Measurements from ENCODE around the gene SAMM50.
A peak's percentile ranks its signal among the peaks of the same experiment; 100 is the strongest.

SAMM50 gene

GRCh38 chr22:43991316-43992020 is 36.2 kb downstream of the SAMM50 start:
- no peak overlapping the region for H3K4me3 ChIP-seq (ENCODE audit: low read length)
- no peak overlapping the region for H3K27ac ChIP-seq (ENCODE audit: low read depth, low read length)
- no peaks in the 10 kb centered on the region for H3K4me1 ChIP-seq (ENCODE audit: control insufficient read depth, insufficient read depth, low read length)
- no peak overlapping the region for H3K9ac ChIP-seq (ENCODE audit: low read length)
- H3K36me3 ChIP-seq (ENCODE audit: control insufficient read depth, insufficient read depth, low read length): peaks cover 26% of the 10 kb centered on the region
- no peaks in the 10 kb centered on the region for H3K27me3 ChIP-seq (ENCODE audit: control insufficient read depth, insufficient read depth, low read length)

- peaks cover 30% of the 10 kb centered on the region for H3K36me3 ChIP-seq (ENCODE audit: control insufficient read depth, insufficient read depth, low read length)
Observed at GRCh38 chr22:43992331-43992821, 37.1 kb downstream of the SAMM50 start.

GRCh38 chr22:43993072-43993760 is 38.0 kb downstream of the SAMM50 start:
- H3K9ac ChIP-seq (ENCODE audit: low read length): no peak overlapping the region
- no peaks in the 10 kb centered on the region for H3K27me3 ChIP-seq (ENCODE audit: control insufficient read depth, insufficient read depth, low read length)
- H3K4me3 ChIP-seq (ENCODE audit: low read length): no peak overlapping the region
- H3K36me3 ChIP-seq (ENCODE audit: control insufficient read depth, insufficient read depth, low read length): peaks cover 30% of the 10 kb centered on the region
- H3K27ac ChIP-seq (ENCODE audit: low read depth, low read length): no peak overlapping the region
- no peaks in the 10 kb centered on the region for H3K4me1 ChIP-seq (ENCODE audit: control insufficient read depth, insufficient read depth, low read length)

More at GRCh38 chr22:43992331-43992821, 37.1 kb downstream of the SAMM50 start:
- Histone ChIP-seq H3K4me3 (ENCODE audit: low read length) (no peak overlapping the region), H3K9ac (ENCODE audit: low read length) (no peak overlapping the region), H3K27me3 (ENCODE audit: control insufficient read depth, insufficient read depth, low read length) (no peaks in the 10 kb centered on the region), H3K4me1 (ENCODE audit: control insufficient read depth, insufficient read depth, low read length) (no peaks in the 10 kb centered on the region), H3K27ac (ENCODE audit: low read depth, low read length) (no peak overlapping the region)

GRCh38 chr22:43994006-43994405 is 38.8 kb downstream of the SAMM50 start:
- H3K9ac ChIP-seq (ENCODE audit: low read length): no peak overlapping the region
- H3K27me3 ChIP-seq (ENCODE audit: control insufficient read depth, insufficient read depth, low read length): no peaks in the 10 kb centered on the region
- no peaks in the 10 kb centered on the region for H3K4me1 ChIP-seq (ENCODE audit: control insufficient read depth, insufficient read depth, low read length)
- no peak overlapping the region for H3K4me3 ChIP-seq (ENCODE audit: low read length)
- peaks cover 31% of the 10 kb centered on the region for H3K36me3 ChIP-seq (ENCODE audit: control insufficient read depth, insufficient read depth, low read length)
- H3K27ac ChIP-seq (ENCODE audit: low read depth, low read length): no peak overlapping the region

- Histone ChIP-seq H3K9ac (ENCODE audit: low read length) (no peak overlapping the region), H3K4me1 (ENCODE audit: control insufficient read depth, insufficient read depth, low read length) (no peaks in the 10 kb centered on the region), H3K27ac (ENCODE audit: low read depth, low read length) (no peak overlapping the region), H3K4me3 (ENCODE audit: low read length) (no peak overlapping the region), H3K27me3 (ENCODE audit: control insufficient read depth, insufficient read depth, low read length) (no peaks in the 10 kb centered on the region), H3K36me3 (ENCODE audit: control insufficient read depth, insufficient read depth, low read length) (peaks cover 29% of the 10 kb centered on the region)
Observed at GRCh38 chr22:43994416-43994815, 39.2 kb downstream of the SAMM50 start.

GRCh38 chr22:43995057-43995685 is 39.9 kb downstream of the SAMM50 start:
- Histone ChIP-seq H3K27ac (ENCODE audit: low read depth, low read length) (no peak overlapping the region), H3K27me3 (ENCODE audit: control insufficient read depth, insufficient read depth, low read length) (no peaks in the 10 kb centered on the region), H3K4me1 (ENCODE audit: control insufficient read depth, insufficient read depth, low read length) (no peaks in the 10 kb centered on the region), H3K36me3 (ENCODE audit: control insufficient read depth, insufficient read depth, low read length) (peaks cover 29% of the 10 kb centered on the region), H3K9ac (ENCODE audit: low read length) (no peak overlapping the region), H3K4me3 (ENCODE audit: low read length) (no peak overlapping the region)

GRCh38 chr22:43995798-43996169 is 40.5 kb downstream of the SAMM50 start:
- Histone ChIP-seq H3K9ac (ENCODE audit: low read length) (no peak overlapping the region), H3K4me1 (ENCODE audit: control insufficient read depth, insufficient read depth, low read length) (no peaks in the 10 kb centered on the region), H3K36me3 (ENCODE audit: control insufficient read depth, insufficient read depth, low read length) (peaks cover 29% of the 10 kb centered on the region), H3K27ac (ENCODE audit: low read depth, low read length) (no peak overlapping the region), H3K27me3 (ENCODE audit: control insufficient read depth, insufficient read depth, low read length) (no peaks in the 10 kb centered on the region), H3K4me3 (ENCODE audit: low read length) (peak overlapping the region; percentile 38)

- Histone ChIP-seq H3K27me3 (ENCODE audit: control insufficient read depth, insufficient read depth, low read length) (no peaks in the 10 kb centered on the region), H3K36me3 (ENCODE audit: control insufficient read depth, insufficient read depth, low read length) (peaks cover 29% of the 10 kb centered on the region), H3K4me3 (ENCODE audit: low read length) (peak overlapping the region; percentile 38), H3K9ac (ENCODE audit: low read length) (no peak overlapping the region), H3K4me1 (ENCODE audit: control insufficient read depth, insufficient read depth, low read length) (no peaks in the 10 kb centered on the region), H3K27ac (ENCODE audit: low read depth, low read length) (no peak overlapping the region)
Observed at GRCh38 chr22:43996170-43996980, 41.1 kb downstream of the SAMM50 start.

GRCh38 chr22:43996981-43997265 is 41.7 kb downstream of the SAMM50 start:
- Histone ChIP-seq H3K4me1 (ENCODE audit: control insufficient read depth, insufficient read depth, low read length) (no peaks in the 10 kb centered on the region), H3K9ac (ENCODE audit: low read length) (no peak overlapping the region), H3K36me3 (ENCODE audit: control insufficient read depth, insufficient read depth, low read length) (peaks cover 25% of the 10 kb centered on the region)

GRCh38 chr22:43998679-43999264 is 43.5 kb downstream of the SAMM50 start:
- Histone ChIP-seq H3K36me3 (ENCODE audit: control insufficient read depth, insufficient read depth, low read length) (peaks cover 16% of the 10 kb centered on the region), H3K9ac (ENCODE audit: low read length) (no peak overlapping the region), H3K4me1 (ENCODE audit: control insufficient read depth, insufficient read depth, low read length) (no peaks in the 10 kb centered on the region), H3K27me3 (ENCODE audit: control insufficient read depth, insufficient read depth, low read length) (no peaks in the 10 kb centered on the region), H3K27ac (ENCODE audit: low read depth, low read length) (no peak overlapping the region), H3K4me3 (ENCODE audit: low read length) (no peak overlapping the region)

More at GRCh38 chr22:43996981-43997265, 41.7 kb downstream of the SAMM50 start:
- Histone ChIP-seq H3K4me3 (ENCODE audit: low read length) (no peak overlapping the region), H3K27ac (ENCODE audit: low read depth, low read length) (no peak overlapping the region), H3K27me3 (ENCODE audit: control insufficient read depth, insufficient read depth, low read length) (no peaks in the 10 kb centered on the region)

- H3K36me3 ChIP-seq (ENCODE audit: control insufficient read depth, insufficient read depth, low read length): peaks cover 12% of the 10 kb centered on the region
Observed at GRCh38 chr22:43999378-43999777, 44.1 kb downstream of the SAMM50 start.

GRCh38 chr22:44000123-44000522 is 44.9 kb downstream of the SAMM50 start:
- H3K27me3 ChIP-seq (ENCODE audit: control insufficient read depth, insufficient read depth, low read length): no peaks in the 10 kb centered on the region
- peaks cover 12% of the 10 kb centered on the region for H3K36me3 ChIP-seq (ENCODE audit: control insufficient read depth, insufficient read depth, low read length)
- no peak overlapping the region for H3K9ac ChIP-seq (ENCODE audit: low read length)
- H3K4me3 ChIP-seq (ENCODE audit: low read length): no peak overlapping the region
- no peak overlapping the region for H3K27ac ChIP-seq (ENCODE audit: low read depth, low read length)
- no peaks in the 10 kb centered on the region for H3K4me1 ChIP-seq (ENCODE audit: control insufficient read depth, insufficient read depth, low read length)

More at GRCh38 chr22:43999378-43999777, 44.1 kb downstream of the SAMM50 start:
- no peak overlapping the region for H3K27ac ChIP-seq (ENCODE audit: low read depth, low read length)
- no peaks in the 10 kb centered on the region for H3K27me3 ChIP-seq (ENCODE audit: control insufficient read depth, insufficient read depth, low read length)
- H3K4me3 ChIP-seq (ENCODE audit: low read length): no peak overlapping the region
- no peaks in the 10 kb centered on the region for H3K4me1 ChIP-seq (ENCODE audit: control insufficient read depth, insufficient read depth, low read length)
- no peak overlapping the region for H3K9ac ChIP-seq (ENCODE audit: low read length)
